Retinal pigment epithelial cell (primary cell): Measurements from ENCODE around the gene CEACAM21.
A peak's percentile ranks its signal among the peaks of the same experiment; 100 is the strongest.
"Not testable (repeated sequence)": the region's sequence is repeated elsewhere in the genome, so short reads cannot be mapped to it uniquely, and the experiment has no call there.

Experiments used
- DNase-seq: peaks from one replicate; pipeline ENCODE4 v3.0.0-alpha.2; 2010; ENCODE audit warnings: low read depth
- H3K4me3 ChIP-seq: 2 replicates; pipeline ENCODE4 v1.5.1; 2011; ENCODE audit warnings: mild to moderate bottlenecking, low read length, control low read depth, moderate library complexity
- TF ChIP-seq, protein P1 (sequence below): conservative IDR thresholded peaks from 2 replicates; pipeline ENCODE4 v1.5.1; 2011; ENCODE audit warnings: low read depth, low read length, control low read depth, inconsistent platforms

CEACAM21 gene

DNA sequence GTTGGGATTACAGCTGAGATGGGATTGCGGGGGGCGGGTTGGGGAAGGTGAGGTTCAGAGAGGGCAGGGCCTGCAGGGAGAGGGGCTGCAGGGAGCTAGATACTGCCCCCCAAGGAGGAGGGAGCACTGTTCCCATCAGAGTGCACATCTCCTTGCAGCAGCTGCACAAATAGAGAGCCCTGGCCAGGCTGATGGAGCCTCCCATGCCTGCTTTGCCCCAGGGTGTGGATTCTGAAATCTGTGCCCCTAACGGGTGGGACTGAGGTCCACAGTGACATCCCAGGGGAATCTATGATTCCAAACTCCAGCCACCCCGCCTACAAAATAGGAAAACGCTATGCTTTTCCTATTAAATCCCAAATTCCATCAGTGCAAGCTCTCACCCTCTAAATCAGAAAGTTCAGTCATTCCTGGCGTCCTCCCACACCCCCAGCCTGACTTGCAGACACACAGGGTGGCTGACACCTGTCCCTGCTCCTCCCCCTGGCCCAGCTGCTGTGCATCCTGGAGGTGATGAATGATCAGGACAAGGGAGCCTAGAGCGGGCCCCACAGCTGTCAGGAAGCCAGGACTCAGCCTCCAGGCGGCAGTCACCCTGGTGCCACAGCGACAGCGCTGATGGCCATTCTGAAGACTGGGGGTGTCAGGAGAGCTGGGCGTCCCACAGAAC, 6.3 kb upstream of the CEACAM21 start:
- H3K4me3 ChIP-seq = no peak overlapping the region
- DNase-seq = no peak
- TF ChIP-seq, protein P1, sequence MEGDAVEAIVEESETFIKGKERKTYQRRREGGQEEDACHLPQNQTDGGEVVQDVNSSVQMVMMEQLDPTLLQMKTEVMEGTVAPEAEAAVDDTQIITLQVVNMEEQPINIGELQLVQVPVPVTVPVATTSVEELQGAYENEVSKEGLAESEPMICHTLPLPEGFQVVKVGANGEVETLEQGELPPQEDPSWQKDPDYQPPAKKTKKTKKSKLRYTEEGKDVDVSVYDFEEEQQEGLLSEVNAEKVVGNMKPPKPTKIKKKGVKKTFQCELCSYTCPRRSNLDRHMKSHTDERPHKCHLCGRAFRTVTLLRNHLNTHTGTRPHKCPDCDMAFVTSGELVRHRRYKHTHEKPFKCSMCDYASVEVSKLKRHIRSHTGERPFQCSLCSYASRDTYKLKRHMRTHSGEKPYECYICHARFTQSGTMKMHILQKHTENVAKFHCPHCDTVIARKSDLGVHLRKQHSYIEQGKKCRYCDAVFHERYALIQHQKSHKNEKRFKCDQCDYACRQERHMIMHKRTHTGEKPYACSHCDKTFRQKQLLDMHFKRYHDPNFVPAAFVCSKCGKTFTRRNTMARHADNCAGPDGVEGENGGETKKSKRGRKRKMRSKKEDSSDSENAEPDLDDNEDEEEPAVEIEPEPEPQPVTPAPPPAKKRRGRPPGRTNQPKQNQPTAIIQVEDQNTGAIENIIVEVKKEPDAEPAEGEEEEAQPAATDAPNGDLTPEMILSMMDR = no peak

DNA sequence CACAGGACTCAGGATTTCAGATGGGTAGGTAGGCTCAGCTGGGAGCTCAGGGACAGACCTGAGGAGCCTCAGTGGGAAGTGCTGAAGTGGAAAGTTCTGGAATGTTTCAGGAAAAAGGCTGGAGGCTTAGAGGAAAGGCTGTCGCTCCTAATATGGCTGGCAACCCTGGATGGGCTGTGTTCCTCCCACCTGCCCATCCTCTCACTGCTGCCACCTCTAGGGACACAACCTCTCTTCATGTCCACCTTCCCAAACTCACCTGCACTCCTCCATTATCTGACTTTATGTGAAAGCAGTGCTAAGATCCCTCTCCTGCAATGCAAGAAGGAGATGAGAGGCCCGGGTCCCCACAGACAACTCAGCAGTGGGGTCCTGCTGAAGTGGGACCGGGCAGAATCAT, 5.8 kb upstream of the CEACAM21 start:
- TF ChIP-seq, protein P1 = no peak
- DNase-seq = no peak
- no peak overlapping the region for H3K4me3 ChIP-seq

DNA sequence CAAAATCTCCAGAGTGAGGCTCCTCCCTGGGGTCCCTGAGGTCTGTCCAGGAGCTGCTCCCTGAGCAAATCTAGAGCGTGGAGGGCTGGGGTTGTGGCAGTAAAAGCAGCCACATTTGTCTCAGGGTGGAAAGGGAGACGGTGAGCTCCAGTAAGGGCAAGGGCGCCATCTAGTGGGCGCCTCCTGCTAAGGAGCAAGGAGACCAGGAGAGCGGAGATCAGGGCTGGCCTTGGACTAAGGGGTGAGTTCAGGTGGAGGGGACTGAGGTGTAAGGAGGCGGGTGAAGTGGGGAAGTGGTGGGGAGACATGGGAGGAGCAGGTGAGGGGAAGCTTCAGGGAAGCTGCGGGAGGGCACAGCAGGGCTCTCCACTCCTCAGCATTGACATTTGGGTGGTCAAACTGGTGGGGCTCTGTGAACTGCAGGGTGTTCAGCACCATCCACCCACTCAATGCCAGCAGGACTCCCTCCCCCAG, 5.3 kb upstream of the CEACAM21 start:
- TF ChIP-seq, protein P1 = peak; percentile 97
- no peak overlapping the region for H3K4me3 ChIP-seq
- DNase-seq = no peak

DNA sequence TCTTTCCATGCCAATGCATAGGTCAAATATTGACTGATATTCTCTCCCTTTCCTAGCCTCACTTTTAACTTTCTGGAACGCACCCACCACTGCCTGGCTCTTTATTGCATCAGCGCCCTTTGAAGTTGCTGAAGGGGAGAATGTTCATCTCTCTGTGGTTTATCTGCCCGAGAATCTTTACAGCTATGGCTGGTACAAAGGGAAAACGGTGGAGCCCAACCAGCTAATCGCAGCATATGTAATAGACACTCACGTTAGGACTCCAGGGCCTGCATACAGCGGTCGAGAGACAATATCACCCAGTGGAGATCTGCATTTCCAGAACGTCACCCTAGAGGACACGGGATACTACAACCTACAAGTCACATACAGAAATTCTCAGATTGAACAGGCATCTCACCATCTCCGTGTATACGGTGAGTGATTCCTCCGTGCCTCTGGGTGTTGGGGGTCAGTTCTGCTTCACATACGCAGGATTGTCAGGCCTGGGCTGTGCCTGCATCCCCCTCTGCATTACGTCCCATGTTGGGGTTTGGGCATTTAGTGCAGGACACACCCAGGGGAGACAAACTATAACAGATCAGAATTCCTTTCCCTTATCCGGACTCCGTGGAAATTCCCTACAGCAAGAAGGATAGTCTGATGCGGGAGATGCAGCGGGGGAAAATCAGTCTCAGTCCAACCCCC, 1.3 kb downstream of the CEACAM21 start:
- no peak for DNase-seq
- TF ChIP-seq, protein P1 = no peak
- no peak overlapping the region for H3K4me3 ChIP-seq

DNA sequence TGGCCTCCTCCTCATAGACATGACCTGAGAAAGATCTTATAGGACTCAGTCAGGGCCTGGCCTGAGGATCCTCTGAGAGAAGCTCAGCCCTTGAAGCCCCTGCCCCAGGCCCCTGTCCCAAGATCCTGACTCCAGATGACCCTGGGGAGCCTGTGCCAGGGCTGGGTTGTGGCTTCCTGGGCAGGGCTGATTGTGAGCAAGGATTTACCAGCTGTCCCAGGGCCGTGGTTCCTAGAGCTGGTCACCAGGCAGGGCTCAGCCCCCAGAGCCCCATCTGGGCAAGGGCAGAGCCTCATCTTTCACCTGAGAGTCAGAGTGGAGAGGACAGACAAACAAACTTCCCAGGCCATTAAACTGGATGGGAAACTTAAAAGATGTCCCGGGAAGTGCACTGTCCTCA, 1.9 kb downstream of the CEACAM21 start:
- DNase-seq = no peak
- H3K4me3 ChIP-seq = no peak overlapping the region
- TF ChIP-seq, protein P1 = no peak

DNA sequence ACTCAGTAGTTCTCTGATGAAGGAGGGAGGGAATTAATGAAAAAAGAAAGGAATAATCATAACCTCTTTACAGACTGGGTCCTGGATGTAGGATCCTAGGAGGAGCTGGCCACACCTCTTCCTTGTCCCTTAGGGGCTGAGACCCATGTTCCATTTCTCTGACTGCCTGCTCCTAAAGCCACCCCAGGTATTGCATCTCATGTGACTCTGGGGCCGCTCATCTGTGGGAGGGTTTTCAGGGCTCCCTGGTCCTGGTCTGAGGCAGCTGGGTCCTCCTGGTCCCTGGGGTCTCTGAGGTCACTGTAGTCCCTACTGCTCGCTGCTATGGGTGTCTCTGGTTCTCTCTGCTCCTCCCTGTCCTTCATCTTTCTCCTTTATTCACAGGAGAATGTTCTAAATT, 2.9 kb downstream of the CEACAM21 start:
- TF ChIP-seq, protein P1 = no peak
- H3K4me3 ChIP-seq = no peak overlapping the region
- DNase-seq = no peak

DNA sequence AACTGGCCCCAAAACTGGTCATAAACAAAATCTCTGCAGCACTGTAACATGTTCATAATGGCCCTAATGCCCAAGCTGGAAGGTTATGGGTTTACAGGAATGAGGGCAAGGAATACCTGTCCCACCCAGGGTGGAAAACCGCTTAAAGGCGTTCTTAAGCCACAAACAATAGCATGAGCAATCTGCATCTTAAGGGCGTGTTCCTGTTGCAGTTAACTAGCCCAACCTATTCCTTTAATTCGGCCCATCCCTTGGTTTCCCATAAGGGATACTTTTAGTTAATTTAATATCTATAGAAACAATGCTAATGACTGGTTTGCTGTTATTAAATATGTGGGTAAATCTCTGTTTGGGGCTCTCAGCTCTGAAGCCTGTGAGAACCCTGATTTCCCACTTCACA, 5.1 kb downstream of the CEACAM21 start:
- H3K4me3 ChIP-seq, DNase-seq: not testable (repeated sequence)

DNA sequence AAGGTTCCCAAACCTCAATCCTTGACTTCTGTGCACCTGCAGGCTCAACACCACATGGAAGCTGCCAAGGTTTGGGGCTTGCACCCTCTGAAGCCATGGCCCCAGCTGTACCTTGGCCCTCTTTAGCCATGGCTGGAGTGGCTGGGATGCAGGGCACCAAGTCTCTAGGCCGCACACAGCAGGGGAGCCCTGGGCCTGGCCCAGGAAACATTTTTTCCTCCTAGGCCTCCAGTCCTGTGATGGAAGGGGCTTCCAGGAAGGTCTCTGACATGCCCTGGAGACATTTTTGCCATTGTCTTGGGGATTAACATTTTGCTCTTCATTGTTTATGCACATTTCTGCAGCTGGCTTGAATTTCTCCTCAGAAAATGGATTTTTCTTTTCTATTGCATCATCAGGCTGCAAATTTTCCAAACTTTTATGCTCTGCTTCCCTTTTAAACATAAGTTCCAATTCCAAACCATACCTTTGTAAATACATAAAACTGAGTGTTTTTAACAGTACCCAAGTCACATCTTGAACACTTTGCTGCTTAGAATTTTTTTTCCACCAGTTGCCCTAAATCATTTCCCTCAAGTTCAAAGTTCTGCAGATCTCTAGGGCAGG, 6.7 kb downstream of the CEACAM21 start:
- not testable (repeated sequence) for DNase-seq, H3K4me3 ChIP-seq
